Osteocyte (in vitro differentiated cells): Measurements from ENCODE around the gene KYAT1. TPM values are rescaled to one million over a fixed set of nuclear protein-coding genes. Genes with fewer than 3 reads are reported as not detected.

Experiments
- DNase-seq: peaks from one replicate; pipeline ENCODE4 v3.0.0; 2021; ENCODE audit warnings: mixed read lengths; ENCODE audit not compliant: unreplicated experiment; ENCODE audit errors: extremely low spot score
- H3K27ac Mint-ChIP-seq: one replicate; pipeline ENCODE4 v1.8.0; 2021; ENCODE audit warnings: mild to moderate bottlenecking, mixed read lengths; ENCODE audit not compliant: unreplicated experiment
- H3K27me3 Mint-ChIP-seq: one replicate; pipeline ENCODE4 v1.8.0; 2021; ENCODE audit warnings: mixed read lengths; ENCODE audit not compliant: unreplicated experiment
- H3K36me3 Mint-ChIP-seq: one replicate; pipeline ENCODE4 v1.8.0; 2021; ENCODE audit warnings: mixed read lengths; ENCODE audit not compliant: unreplicated experiment
- H3K4me1 Mint-ChIP-seq: one replicate; pipeline ENCODE4 v1.8.0; 2021; ENCODE audit warnings: mixed read lengths; ENCODE audit not compliant: unreplicated experiment
- H3K4me3 Mint-ChIP-seq: one replicate; pipeline ENCODE4 v1.8.0; 2021; ENCODE audit warnings: mild to moderate bottlenecking, moderate library complexity, mixed read lengths; ENCODE audit not compliant: unreplicated experiment
- H3K9me3 Mint-ChIP-seq: one replicate; pipeline ENCODE4 v1.8.0; 2021; ENCODE audit warnings: mixed read lengths; ENCODE audit not compliant: unreplicated experiment
- total RNA-seq: library from RNA; stranded (reverse); gene quantifications from 2 replicates; pipeline ENCODE4 v1.2.1, GENCODE V29; 2021
- TF ChIP-seq, protein P1 (sequence below): fragments of 200-600 bp; sonication (generic); IDR thresholded peaks from 2 replicates; pipeline ENCODE4 v1.5.0; 2021; ENCODE audit warnings: antibody characterized with exemption, mild to moderate bottlenecking, moderate library complexity

KYAT1 gene
- total RNA-seq, 1 donor from 2014 or later, result 6.5 TPM

DNA sequence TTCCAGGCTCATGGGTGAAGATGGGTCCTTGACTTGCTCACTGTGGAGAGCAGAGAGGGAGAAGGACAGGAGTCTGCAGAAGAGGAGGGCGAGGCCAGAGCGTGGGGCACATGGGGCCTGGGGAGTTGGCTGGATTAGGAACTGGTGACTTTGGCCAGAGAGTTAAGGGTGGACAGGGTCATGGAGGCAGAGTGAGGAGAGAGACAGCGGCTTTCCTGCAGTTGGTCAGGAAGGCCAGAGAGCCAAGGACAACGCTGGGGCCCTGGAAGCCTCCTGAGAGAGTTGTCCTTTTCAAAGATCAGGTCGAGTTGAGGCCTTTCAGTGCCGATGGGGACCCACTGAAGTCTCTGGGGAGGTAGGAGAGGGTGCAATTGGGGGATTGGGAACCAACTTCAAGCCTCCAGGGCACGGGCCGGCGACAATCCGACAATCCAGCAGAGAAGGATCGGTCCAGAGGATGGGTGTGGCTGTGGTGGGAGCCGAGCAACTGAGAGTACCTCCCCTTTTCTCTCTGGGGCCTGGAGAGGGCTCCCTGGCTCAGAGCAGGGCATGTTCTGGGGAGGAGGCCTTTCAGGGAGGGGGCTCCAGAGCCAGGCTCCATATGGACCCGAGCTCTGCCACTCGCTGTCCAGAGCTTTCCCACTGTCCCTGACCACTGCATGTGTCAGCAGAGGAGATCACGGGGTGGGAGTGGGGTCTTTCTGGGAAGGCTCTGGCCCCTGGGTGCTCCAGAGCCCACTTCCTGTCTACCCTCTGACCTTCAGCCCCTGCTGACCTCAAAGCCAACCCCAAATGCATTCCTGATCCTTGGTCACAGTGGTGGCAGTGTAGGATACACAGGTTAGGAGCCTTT is 31.5 kb upstream of the KYAT1 start:
- Mint-ChIP-seq H3K4me3 (no peak overlapping the region), H3K36me3 (peaks cover 31% of the 10 kb centered on the region), H3K27me3 (no peaks in the 10 kb centered on the region), H3K4me1 (peaks cover 46% of the 10 kb centered on the region), H3K27ac (peak overlapping the region; percentile 76), H3K9me3 (no peaks in the 10 kb centered on the region)
- no peak for DNase-seq
- TF ChIP-seq, protein P1, sequence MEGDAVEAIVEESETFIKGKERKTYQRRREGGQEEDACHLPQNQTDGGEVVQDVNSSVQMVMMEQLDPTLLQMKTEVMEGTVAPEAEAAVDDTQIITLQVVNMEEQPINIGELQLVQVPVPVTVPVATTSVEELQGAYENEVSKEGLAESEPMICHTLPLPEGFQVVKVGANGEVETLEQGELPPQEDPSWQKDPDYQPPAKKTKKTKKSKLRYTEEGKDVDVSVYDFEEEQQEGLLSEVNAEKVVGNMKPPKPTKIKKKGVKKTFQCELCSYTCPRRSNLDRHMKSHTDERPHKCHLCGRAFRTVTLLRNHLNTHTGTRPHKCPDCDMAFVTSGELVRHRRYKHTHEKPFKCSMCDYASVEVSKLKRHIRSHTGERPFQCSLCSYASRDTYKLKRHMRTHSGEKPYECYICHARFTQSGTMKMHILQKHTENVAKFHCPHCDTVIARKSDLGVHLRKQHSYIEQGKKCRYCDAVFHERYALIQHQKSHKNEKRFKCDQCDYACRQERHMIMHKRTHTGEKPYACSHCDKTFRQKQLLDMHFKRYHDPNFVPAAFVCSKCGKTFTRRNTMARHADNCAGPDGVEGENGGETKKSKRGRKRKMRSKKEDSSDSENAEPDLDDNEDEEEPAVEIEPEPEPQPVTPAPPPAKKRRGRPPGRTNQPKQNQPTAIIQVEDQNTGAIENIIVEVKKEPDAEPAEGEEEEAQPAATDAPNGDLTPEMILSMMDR, result no peak

DNA sequence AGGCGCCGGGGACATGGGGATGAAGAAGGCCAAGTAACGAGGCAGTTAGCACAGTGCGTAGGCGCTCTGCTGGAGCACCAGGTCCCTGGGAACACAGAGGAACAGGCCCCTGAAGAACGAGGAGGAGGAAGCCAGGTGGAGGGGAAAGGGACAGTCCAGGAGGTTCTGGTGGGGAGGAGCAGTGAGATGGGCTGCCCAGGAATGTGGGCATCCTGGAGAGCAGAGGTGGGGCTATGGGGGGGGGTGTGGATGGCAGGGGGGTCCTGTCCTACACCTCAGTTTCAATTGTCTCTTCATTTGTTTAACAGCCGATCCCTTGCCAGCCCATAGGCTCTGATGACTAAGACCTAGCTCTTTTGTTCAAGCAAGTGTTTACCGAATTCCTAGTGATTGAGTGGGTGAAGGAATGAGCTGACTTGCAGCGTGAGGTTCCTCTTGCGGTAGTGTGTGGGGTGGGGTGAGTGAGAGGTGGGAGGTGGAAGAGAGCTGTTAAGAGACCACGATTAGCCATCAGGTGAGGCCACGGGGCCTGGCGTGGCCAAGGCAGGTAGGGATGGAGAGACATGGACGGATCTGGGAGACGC is 30.6 kb upstream of the KYAT1 start:
- TF ChIP-seq, protein P1, result no peak
- peak overlapping the region; percentile 76 for H3K27ac Mint-ChIP-seq
- H3K4me3 Mint-ChIP-seq, result no peak overlapping the region
- H3K4me1 Mint-ChIP-seq, result peaks cover 45% of the 10 kb centered on the region
- no peaks in the 10 kb centered on the region for H3K9me3 Mint-ChIP-seq
- H3K36me3 Mint-ChIP-seq, result peaks cover 36% of the 10 kb centered on the region
- H3K27me3 Mint-ChIP-seq, result no peaks in the 10 kb centered on the region
- DNase-seq, result no peak

DNA sequence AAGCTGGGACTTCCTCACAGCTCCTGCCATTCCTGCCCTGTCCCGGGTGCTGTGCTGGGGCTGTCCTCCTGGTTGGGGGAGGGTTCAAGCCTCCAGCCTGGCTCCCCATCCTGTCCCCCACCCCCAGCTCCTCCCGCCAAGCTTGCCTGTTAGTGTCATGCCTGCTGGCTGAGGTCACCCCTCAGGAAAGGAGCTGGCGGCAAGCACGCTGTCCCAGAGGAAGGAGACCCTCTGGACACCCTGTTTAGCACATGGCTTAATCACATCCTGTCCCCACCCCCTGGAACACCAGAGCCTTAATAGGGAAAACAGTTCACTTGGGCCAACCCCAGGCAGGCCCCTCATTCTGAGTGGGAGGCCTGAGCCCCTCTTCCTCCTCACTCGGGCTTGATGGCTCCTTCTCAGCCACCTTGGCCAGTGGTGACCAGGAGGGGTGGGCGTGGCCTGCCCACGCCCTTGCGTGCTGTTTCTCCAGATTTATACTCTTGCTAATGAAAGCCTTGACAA is 29.8 kb upstream of the KYAT1 start:
- DNase-seq, result no peak
- TF ChIP-seq, protein P1, result no peak
- Mint-ChIP-seq H3K36me3 (peaks cover 33% of the 10 kb centered on the region), H3K9me3 (no peaks in the 10 kb centered on the region), H3K4me1 (peaks cover 40% of the 10 kb centered on the region), H3K4me3 (no peak overlapping the region), H3K27me3 (no peaks in the 10 kb centered on the region), H3K27ac (peak overlapping the region; percentile 45)

DNA sequence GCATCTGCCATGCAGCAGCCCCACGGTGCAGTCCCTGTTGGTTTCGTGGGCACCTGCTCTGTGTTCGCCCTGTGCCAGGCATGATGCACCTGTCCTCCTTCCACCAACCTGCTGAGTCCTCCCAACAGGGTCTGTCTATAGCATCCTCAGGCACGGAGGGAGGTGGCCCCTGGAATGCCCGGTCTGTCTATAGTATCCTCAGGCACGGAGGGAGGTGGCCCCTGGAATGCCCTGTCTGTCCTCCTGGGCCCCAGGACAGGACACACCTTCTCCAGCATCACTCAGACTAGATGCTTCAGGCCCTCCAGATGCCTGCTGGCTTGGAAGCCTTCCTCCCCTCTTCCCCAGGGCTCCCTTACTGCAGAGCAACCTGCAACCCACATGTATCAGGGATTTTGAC is 29.2 kb upstream of the KYAT1 start:
- H3K4me3 Mint-ChIP-seq, result no peak overlapping the region
- peak overlapping the region; percentile 45 for H3K27ac Mint-ChIP-seq
- TF ChIP-seq, protein P1, result no peak
- no peaks in the 10 kb centered on the region for H3K9me3 Mint-ChIP-seq
- peaks cover 34% of the 10 kb centered on the region for H3K4me1 Mint-ChIP-seq
- H3K36me3 Mint-ChIP-seq, result peaks cover 31% of the 10 kb centered on the region
- no peaks in the 10 kb centered on the region for H3K27me3 Mint-ChIP-seq
- DNase-seq, result no peak

DNA sequence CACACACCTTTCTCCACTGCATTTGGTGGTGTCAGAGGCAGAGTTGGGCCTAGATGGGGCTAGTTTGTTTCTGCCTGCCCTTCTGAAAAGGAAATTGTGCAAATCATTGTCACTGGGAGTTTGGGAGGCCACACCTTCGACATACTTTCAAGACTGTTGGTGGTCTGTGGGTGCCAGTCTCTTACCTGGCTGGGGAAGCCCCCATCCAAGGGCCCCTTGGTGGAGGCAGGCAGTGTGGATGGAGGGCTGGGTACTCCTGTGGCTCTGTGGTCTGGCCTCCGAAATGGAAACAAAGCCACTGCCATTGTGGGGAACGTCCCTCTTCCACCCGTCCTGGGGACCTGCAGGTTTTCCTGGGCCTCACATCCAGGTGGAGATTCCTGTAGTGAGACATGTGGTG is 28.1 kb upstream of the KYAT1 start:
- DNase-seq, result no peak
- H3K9me3 Mint-ChIP-seq, result no peaks in the 10 kb centered on the region
- TF ChIP-seq, protein P1, result no peak
- H3K4me3 Mint-ChIP-seq, result no peak overlapping the region
- H3K4me1 Mint-ChIP-seq, result peaks cover 30% of the 10 kb centered on the region
- no peak overlapping the region for H3K27ac Mint-ChIP-seq
- peaks cover 26% of the 10 kb centered on the region for H3K36me3 Mint-ChIP-seq
- H3K27me3 Mint-ChIP-seq, result no peaks in the 10 kb centered on the region
